IMR-90 (cell line): ENCODE data around the gene CAMTA1. TPM values are rescaled to one million over a fixed set of nuclear protein-coding genes. Genes with fewer than 3 reads are reported as not detected.

Source experiments
- ATAC-seq: fragments of 200-7000 bp; cut with Tn5 transposase; 2 replicates; pipeline ENCODE4 v1.9.1; 2020; ENCODE audit warnings: low read depth, mild to moderate bottlenecking, moderate library complexity
- BruUV-seq: library from RNA; stranded (reverse); fragments of 400-500 nt; replicated peaks from 2 replicates; lab custom pipeline; 2021; lab: Mats Ljungman, UMichigan
- CTCF ChIA-PET: fragments of 300-600 bp; formaldehyde crosslinking; extraction: SDS; loops from one replicate; lab custom pipeline; 2021; ENCODE audit warnings: antibody characterized with exemption; lab: Yijun Ruan, JAX
- POLR2A ChIA-PET: fragments of 300-600 bp; sonication (Branson Sonifier 250); formaldehyde crosslinking; loops from one replicate; lab custom pipeline; 2022; ENCODE audit warnings: antibody characterized with exemption; ENCODE audit not compliant: unreplicated experiment; lab: Charles Lee
- DNase-seq: peaks from one replicate; pipeline ENCODE4 v3.0.0; 2013
- H2AFZ ChIP-seq: replicated peaks from 2 replicates; pipeline ENCODE3; 2013; ENCODE audit warnings: low read length, mild to moderate bottlenecking; ENCODE audit not compliant: poor library complexity
- H2AK5ac ChIP-seq: 2 replicates; pipeline ENCODE4 v1.6.1; 2013; ENCODE audit warnings: low read depth, low read length, inconsistent platforms
- H2AK9ac ChIP-seq: replicated peaks from 2 replicates; pipeline ENCODE3; 2013; ENCODE audit warnings: mild to moderate bottlenecking, low read depth, low read length, moderate library complexity; ENCODE audit not compliant: poor library complexity
- H2BK120ac ChIP-seq: 2 replicates; pipeline ENCODE4 v1.6.1; 2013; ENCODE audit warnings: low read depth, low read length, inconsistent platforms
- H2BK15ac ChIP-seq: 3 replicates; pipeline ENCODE4 v1.6.1; 2013; ENCODE audit warnings: low read depth, low read length, inconsistent platforms
- H2BK20ac ChIP-seq: 2 replicates; pipeline ENCODE4 v1.6.1; 2013; ENCODE audit warnings: low read depth, mild to moderate bottlenecking, inconsistent platforms, low read length, moderate library complexity
- H2BK5ac ChIP-seq: 2 replicates; pipeline ENCODE4 v1.6.1; 2013; ENCODE audit warnings: mild to moderate bottlenecking, low read depth, low read length, inconsistent platforms; ENCODE audit not compliant: poor library complexity, severe bottlenecking
- H3K14ac ChIP-seq: replicated peaks from 2 replicates; pipeline ENCODE4 v1.6.1; 2013; ENCODE audit warnings: low read depth, low read length, inconsistent platforms
- H3K18ac ChIP-seq: 2 replicates; pipeline ENCODE4 v1.6.1; 2013; ENCODE audit warnings: low read depth, low read length, control low read depth
- H3K23ac ChIP-seq: 2 replicates; pipeline ENCODE4 v1.6.1; 2013; ENCODE audit warnings: low read depth, low read length, inconsistent platforms
- H3K27ac ChIP-seq: 2 replicates; pipeline ENCODE4 v1.5.1; 2013; ENCODE audit warnings: mild to moderate bottlenecking, control low read depth, low read length; ENCODE audit not compliant: insufficient read depth
- H3K27me3 ChIP-seq: 2 replicates; pipeline ENCODE4 v1.6.1; 2013; ENCODE audit warnings: low read length; ENCODE audit not compliant: control insufficient read depth, insufficient read depth
- H3K36me3 ChIP-seq: 2 replicates; pipeline ENCODE4 v1.6.1; 2013; ENCODE audit warnings: low read length, mixed read lengths; ENCODE audit not compliant: control insufficient read depth, insufficient read depth
- H3K4ac ChIP-seq: 2 replicates; pipeline ENCODE4 v1.6.1; 2013; ENCODE audit warnings: low read depth, low read length, inconsistent platforms
- H3K4me1 ChIP-seq: 2 replicates; pipeline ENCODE4 v1.6.1; 2013; ENCODE audit warnings: low read length, mixed read lengths; ENCODE audit not compliant: control insufficient read depth, insufficient read depth
- H3K4me2 ChIP-seq: 2 replicates; pipeline ENCODE4 v1.6.1; 2013; ENCODE audit warnings: low read depth, mild to moderate bottlenecking, control low read depth, low read length, moderate library complexity
- H3K4me3 ChIP-seq: 2 replicates; pipeline ENCODE4 v1.5.1; 2013; ENCODE audit warnings: low read depth, mild to moderate bottlenecking, control low read depth, low read length, moderate library complexity; ENCODE audit not compliant: insufficient read depth
- H3K56ac ChIP-seq: 2 replicates; pipeline ENCODE4 v1.6.1; 2013; ENCODE audit warnings: low read length, inconsistent platforms; ENCODE audit not compliant: insufficient read depth; ENCODE audit errors: extremely low read depth
- H3K79me1 ChIP-seq, 2 experiments: 2 replicates each; pipeline ENCODE4 v1.6.1; 2013; ENCODE audit warnings: low read length in 2 of 2, inconsistent platforms in 1 of 2, low read depth in 1 of 2
- H3K9ac ChIP-seq: 2 replicates; pipeline ENCODE4 v1.6.1; 2013; ENCODE audit warnings: low read depth, low read length, control low read depth
- H3K9me1 ChIP-seq: 2 replicates; pipeline ENCODE4 v1.6.1; 2013; ENCODE audit warnings: low read length, inconsistent platforms; ENCODE audit not compliant: insufficient read depth
- H3K9me3 ChIP-seq: 2 replicates; pipeline ENCODE4 v1.6.1; 2013; ENCODE audit warnings: low read length; ENCODE audit not compliant: control insufficient read depth, insufficient read depth
- H4K20me1 ChIP-seq: 2 replicates; pipeline ENCODE4 v1.6.1; 2013; ENCODE audit warnings: low read length, inconsistent platforms; ENCODE audit not compliant: insufficient read depth
- H4K5ac ChIP-seq: 2 replicates; pipeline ENCODE4 v1.6.1; 2013; ENCODE audit warnings: mild to moderate bottlenecking, low read depth, low read length, control low read depth
- H4K8ac ChIP-seq, 2 experiments: 2 replicates each; pipeline ENCODE4 v1.6.1; 2013; ENCODE audit warnings: low read depth in 2 of 2, low read length in 2 of 2, control low read depth in 1 of 2, inconsistent platforms in 1 of 2
- H4K91ac ChIP-seq: 2 replicates; pipeline ENCODE4 v1.6.1; 2013; ENCODE audit warnings: low read depth, low read length, inconsistent platforms; ENCODE audit not compliant: insufficient read depth
- BHLHE40 ChIP-seq: fragments of 150-350 bp; IDR thresholded peaks from 2 replicates; pipeline ENCODE4 v1.6.1; 2016; ENCODE audit warnings: mild to moderate bottlenecking, low read depth, low read length
- CEBPB ChIP-seq: IDR thresholded peaks from 2 replicates; pipeline ENCODE4 v1.6.1; 2012; ENCODE audit warnings: low read depth, low read length, improper control_type of control experiment
- CHD1 ChIP-seq: IDR thresholded peaks from 2 replicates; pipeline ENCODE4 v1.6.1; 2012; ENCODE audit warnings: low read depth, low read length, improper control_type of control experiment
- CTCF ChIP-seq: conservative IDR thresholded peaks from 2 replicates; pipeline ENCODE4 v1.5.1; 2012; ENCODE audit warnings: mild to moderate bottlenecking, low read depth, low read length, improper control_type of control experiment
- ELK1 ChIP-seq: fragments of 150-350 bp; IDR thresholded peaks from 2 replicates; pipeline ENCODE4 v1.6.1; 2016; ENCODE audit warnings: low read depth, mild to moderate bottlenecking, low read length, moderate library complexity, borderline replicate concordance
- FOS ChIP-seq: fragments of 150-350 bp; IDR thresholded peaks from 2 replicates; pipeline ENCODE4 v1.6.1; 2016; ENCODE audit warnings: low read depth, low read length
- MAFK ChIP-seq: IDR thresholded peaks from 2 replicates; pipeline ENCODE4 v1.6.1; 2012; ENCODE audit warnings: low read depth, low read length, improper control_type of control experiment
- MAZ ChIP-seq: IDR thresholded peaks from 2 replicates; pipeline ENCODE4 v1.6.1; 2012; ENCODE audit warnings: low read depth, mild to moderate bottlenecking, low read length, improper control_type of control experiment, moderate library complexity, borderline replicate concordance
- MXI1 ChIP-seq: IDR thresholded peaks from 2 replicates; pipeline ENCODE4 v1.6.1; 2012; ENCODE audit warnings: low read depth, mild to moderate bottlenecking, low read length, moderate library complexity, borderline replicate concordance
- NFE2L2 ChIP-seq: fragments of 150-350 bp; IDR thresholded peaks from 2 replicates; pipeline ENCODE4 v1.6.1; 2016; ENCODE audit warnings: low read depth, mild to moderate bottlenecking, low read length
- POLR2A ChIP-seq: IDR thresholded peaks from 2 replicates; pipeline ENCODE4 v1.6.1; 2012; ENCODE audit warnings: mild to moderate bottlenecking, low read depth, low read length
- RAD21 ChIP-seq: IDR thresholded peaks from 2 replicates; pipeline ENCODE4 v1.6.1; 2012; ENCODE audit warnings: low read length, improper control_type of control experiment
- RCOR1 ChIP-seq: IDR thresholded peaks from 2 replicates; pipeline ENCODE4 v1.6.1; 2012; ENCODE audit warnings: mild to moderate bottlenecking, low read length, improper control_type of control experiment; ENCODE audit not compliant: insufficient replicate concordance
- RFX5 ChIP-seq: IDR thresholded peaks from 2 replicates; pipeline ENCODE4 v1.8.0; 2012; ENCODE audit warnings: low read depth, mild to moderate bottlenecking, low read length, moderate library complexity
- SMC3 ChIP-seq: fragments of 150-350 bp; IDR thresholded peaks from 2 replicates; pipeline ENCODE4 v1.6.1; 2016; ENCODE audit warnings: low read depth, mild to moderate bottlenecking, antibody characterized with exemption, low read length, moderate library complexity
- WGBS, 2 experiments: methylation state at CpG; one replicate each; pipeline versions ENCODE4 v1.1.5 to v1.1.7; 2013; ENCODE audit warnings: missing lambda C conversion rate in 2 of 2; ENCODE audit not compliant: insufficient read length in 1 of 2; ENCODE audit errors: extremely low coverage in 2 of 2; 5-methylcytosine and 5-hydroxymethylcytosine counted together
- dilution Hi-C: fragments of 300-500 bp; cut with HindIII; formaldehyde crosslinking; loops from one replicate; pipeline ENCODE4 v1.14.3; 2018; ENCODE audit warnings: low sequenced_read_pairs; ENCODE audit not compliant: unreplicated experiment
- in situ Hi-C: fragments of 300-500 bp; cut with MboI; formaldehyde crosslinking; loops from 3 replicates; pipeline ENCODE4 v1.14.3; 2019; ENCODE audit warnings: low sequenced_read_pairs, inconsistent platforms, mixed read lengths
- intact Hi-C: fragments of 100-400 bp; cut with micrococcal nuclease; formaldehyde crosslinking; loops from 2 replicates; pipeline ENCODE4 v1.10.0; 2022
- polyA plus RNA-seq, 3 experiments: library from polyadenylated mRNA; depleted of rRNA; stranded (reverse); fragments of >200 nt; gene quantifications; 2 replicates each; pipeline ENCODE4 v1.2.3, GENCODE V29; 2012; ENCODE audit warnings: low replicate concordance in 1 of 3
- total RNA-seq: library from RNA; depleted of rRNA; stranded (reverse); fragments of >200 nt; gene quantifications from 2 replicates; pipeline ENCODE4 v1.2.3, GENCODE V29; 2012
- TF ChIP-seq, protein P1 (sequence below): fragments of 150-350 bp; IDR thresholded peaks from 2 replicates; pipeline ENCODE4 v1.6.1; 2017; ENCODE audit warnings: mild to moderate bottlenecking, antibody characterized with exemption, low read length, low read depth

Gene CAMTA1
- total and polyA plus RNA-seq, 2 of the 4 experiments (the other 2 are of a cell fraction): 35.5 to 74.3 TPM

GRCh38 chr1:7644086-7644485, 858.8 kb downstream of the CAMTA1 start:
- H4K8ac ChIP-seq: no peak overlapping the region
- no peak overlapping the region for H2AK5ac ChIP-seq
- H3K36me3 ChIP-seq: no peaks in the 10 kb centered on the region
- TF ChIP-seq ELK1: no peak
- TF ChIP-seq CTCF: no peak
- TF ChIP-seq NFE2L2: no peak
- no peak for TF ChIP-seq POLR2A
- TF ChIP-seq RAD21: no peak
- no peak for TF ChIP-seq CEBPB
- TF ChIP-seq RCOR1: no peak
- TF ChIP-seq RFX5: no peak
- TF ChIP-seq BHLHE40: no peak
- no peak for TF ChIP-seq MAFK
- TF ChIP-seq MXI1: no peak
- TF ChIP-seq, protein P1, sequence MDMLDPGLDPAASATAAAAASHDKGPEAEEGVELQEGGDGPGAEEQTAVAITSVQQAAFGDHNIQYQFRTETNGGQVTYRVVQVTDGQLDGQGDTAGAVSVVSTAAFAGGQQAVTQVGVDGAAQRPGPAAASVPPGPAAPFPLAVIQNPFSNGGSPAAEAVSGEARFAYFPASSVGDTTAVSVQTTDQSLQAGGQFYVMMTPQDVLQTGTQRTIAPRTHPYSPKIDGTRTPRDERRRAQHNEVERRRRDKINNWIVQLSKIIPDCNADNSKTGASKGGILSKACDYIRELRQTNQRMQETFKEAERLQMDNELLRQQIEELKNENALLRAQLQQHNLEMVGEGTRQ: no peak
- TF ChIP-seq SMC3: no peak
- no peak for TF ChIP-seq CHD1
- no peak for TF ChIP-seq MAZ
- no peak for TF ChIP-seq FOS
- no peak for ATAC-seq
- intact Hi-C loops: loop anchor here (10.0 kb wide), 2 partner anchors 349 to 939 kb away; partner anchors contain the start of gene DNAJC11
- CTCF ChIA-PET: interaction anchor here (1.5 kb wide), 1 partner anchor 602 kb away, joined by 4 read pairs; no protein-coding TSS in a partner anchor
- H3K4ac ChIP-seq: no peak overlapping the region
- in situ Hi-C loops: loop anchor here (10.0 kb wide), 1 partner anchor 839 kb away; no protein-coding TSS in a partner anchor
- no peak overlapping the region for H4K91ac ChIP-seq
- no TSS peak for BruUV-seq
- H2BK15ac ChIP-seq: no peak overlapping the region
- no peak overlapping the region for H3K4me3 ChIP-seq
- DNase-seq: no peak
- peaks cover 2% of the 10 kb centered on the region; the same call in 1 of the 2 replicates for H3K27me3 ChIP-seq
- no peak overlapping the region for H3K9ac ChIP-seq
- H3K18ac ChIP-seq: no peak overlapping the region
- peaks cover 8% of the 10 kb centered on the region; the same call in 1 of the 2 replicates for H3K4me1 ChIP-seq
- H3K27ac ChIP-seq: no peak overlapping the region
- no peak overlapping the region for H4K5ac ChIP-seq
- no peak overlapping the region for H3K23ac ChIP-seq
- no CpG with 5 or more reads among the region's 3 CpGs for WGBS, 2 experiments
- H3K56ac ChIP-seq: no peak overlapping the region
- H3K9me3 ChIP-seq: no peaks in the 10 kb centered on the region
- H3K14ac ChIP-seq: no peak overlapping the region
- no peaks in the 10 kb centered on the region for H3K79me1 ChIP-seq
- H2BK20ac ChIP-seq: no peak overlapping the region
- H2AFZ ChIP-seq: no peak overlapping the region
- H2BK5ac ChIP-seq: no peak overlapping the region
- no peaks in the 10 kb centered on the region for H3K9me1 ChIP-seq
- H2AK9ac ChIP-seq: no peak overlapping the region
- no peak overlapping the region for H2BK120ac ChIP-seq
- no peaks in the 10 kb centered on the region for H4K20me1 ChIP-seq
- H3K4me2 ChIP-seq: no peak overlapping the region
- POLR2A ChIA-PET: no interaction called here
- dilution Hi-C loops: no loop called here
